GM20431 (cell line): ENCODE measurements around the gene GTPBP2.
"Not testable (repeated sequence)": the region's sequence is repeated elsewhere in the genome, so short reads cannot be mapped to it uniquely, and the experiment has no call there.

ENCODE experiments used
- in situ Hi-C: fragments of 300-500 bp; cut with MseI, MboI; formaldehyde crosslinking; loops from one replicate; pipeline ENCODE4 v1.15.0; 2020; ENCODE audit warnings: low sequenced_read_pairs; ENCODE audit not compliant: unreplicated experiment

The GTPBP2 gene

DNA sequence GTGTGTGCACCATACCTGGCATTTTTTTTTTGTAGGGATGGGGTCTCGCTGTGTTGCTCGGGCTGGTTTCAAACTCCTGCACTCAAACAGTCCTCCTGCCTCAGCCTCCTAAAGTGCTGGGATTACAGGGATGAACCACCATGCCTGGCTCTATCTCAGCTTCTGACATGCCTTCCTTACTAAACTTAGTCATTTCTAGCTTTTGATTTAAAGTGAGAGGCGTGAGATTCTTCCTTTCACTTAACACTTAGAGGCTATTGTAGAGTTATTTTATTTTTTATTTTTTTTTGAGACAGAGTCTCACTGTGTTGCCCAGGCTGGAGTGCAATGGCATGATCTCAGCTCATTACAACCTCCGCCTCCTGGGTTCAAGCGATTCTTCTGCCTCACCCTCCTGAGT lies 33.9 kb upstream of the GTPBP2 start:
- in situ Hi-C loops: loop anchor here (10.0 kb wide), 1 partner anchor 92 kb away; no protein-coding TSS in a partner anchor

DNA sequence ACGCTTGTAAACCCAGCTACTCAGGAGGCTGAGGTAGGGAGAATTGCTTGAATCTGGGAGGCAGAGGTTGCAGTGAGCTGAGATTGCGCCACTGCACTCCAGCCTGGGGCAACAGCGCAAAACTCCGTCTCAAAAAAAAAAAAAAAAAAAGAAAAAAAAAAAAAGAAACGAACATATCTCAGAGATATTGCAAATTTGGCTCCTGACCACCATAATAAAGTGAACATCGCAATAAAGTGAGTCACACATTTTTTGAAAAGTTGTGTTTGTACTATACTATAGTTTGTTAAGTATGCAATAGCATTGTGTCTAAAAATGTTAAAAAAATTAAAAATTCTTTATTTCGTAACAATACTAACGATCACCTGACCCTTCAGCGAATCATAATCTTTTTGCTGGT lies 29.1 kb upstream of the GTPBP2 start:
- in situ Hi-C loops: no loop called here

- in situ Hi-C loops: no loop called here
Observed at GRCh38 chr6:43657221-43657802, 28.2 kb upstream of the GTPBP2 start.

GRCh38 chr6:43652822-43653221 lies 23.8 kb upstream of the GTPBP2 start:
- in situ Hi-C loops: not testable (repeated sequence)

- in situ Hi-C loops: no loop called here
Observed at GRCh38 chr6:43648248-43648647, 19.2 kb upstream of the GTPBP2 start.

DNA sequence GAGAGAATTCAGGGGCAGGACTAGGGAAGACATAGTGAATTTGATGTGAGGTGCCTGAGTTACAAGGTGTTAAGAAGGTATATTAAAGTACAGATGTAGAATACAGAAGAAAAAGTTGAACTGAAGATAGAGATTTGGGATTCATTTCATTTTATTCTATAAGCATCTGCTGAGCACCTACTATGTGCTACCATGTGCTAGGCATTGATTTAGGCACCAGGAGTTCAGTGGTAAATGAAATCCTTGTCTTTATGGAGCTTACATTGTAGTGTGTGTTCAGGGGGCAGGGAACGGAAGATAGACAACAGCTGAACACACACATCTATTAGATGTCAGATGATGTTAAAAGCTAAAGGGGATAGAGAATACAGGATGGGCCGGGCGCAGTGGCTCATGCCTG lies 18.5 kb upstream of the GTPBP2 start:
- in situ Hi-C loops: no loop called here

DNA sequence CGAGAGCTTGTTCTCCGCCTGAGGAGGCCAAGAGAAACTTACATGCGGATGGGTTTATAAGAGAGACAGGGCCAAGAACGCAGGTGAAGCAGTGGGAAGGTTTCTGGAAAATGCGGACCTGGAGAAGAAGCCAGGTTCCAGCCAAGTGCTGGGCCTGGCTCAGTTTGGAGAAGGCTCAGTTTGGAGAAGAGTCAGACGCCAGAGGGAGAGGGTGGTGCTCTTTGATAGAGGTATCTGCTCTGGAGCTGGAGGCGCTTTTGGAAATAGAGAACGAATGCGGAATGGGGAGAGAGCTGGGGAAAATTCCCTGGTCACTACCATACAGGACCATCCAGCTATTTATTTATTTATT lies 16.5 kb upstream of the GTPBP2 start:
- in situ Hi-C loops: no loop called here

DNA sequence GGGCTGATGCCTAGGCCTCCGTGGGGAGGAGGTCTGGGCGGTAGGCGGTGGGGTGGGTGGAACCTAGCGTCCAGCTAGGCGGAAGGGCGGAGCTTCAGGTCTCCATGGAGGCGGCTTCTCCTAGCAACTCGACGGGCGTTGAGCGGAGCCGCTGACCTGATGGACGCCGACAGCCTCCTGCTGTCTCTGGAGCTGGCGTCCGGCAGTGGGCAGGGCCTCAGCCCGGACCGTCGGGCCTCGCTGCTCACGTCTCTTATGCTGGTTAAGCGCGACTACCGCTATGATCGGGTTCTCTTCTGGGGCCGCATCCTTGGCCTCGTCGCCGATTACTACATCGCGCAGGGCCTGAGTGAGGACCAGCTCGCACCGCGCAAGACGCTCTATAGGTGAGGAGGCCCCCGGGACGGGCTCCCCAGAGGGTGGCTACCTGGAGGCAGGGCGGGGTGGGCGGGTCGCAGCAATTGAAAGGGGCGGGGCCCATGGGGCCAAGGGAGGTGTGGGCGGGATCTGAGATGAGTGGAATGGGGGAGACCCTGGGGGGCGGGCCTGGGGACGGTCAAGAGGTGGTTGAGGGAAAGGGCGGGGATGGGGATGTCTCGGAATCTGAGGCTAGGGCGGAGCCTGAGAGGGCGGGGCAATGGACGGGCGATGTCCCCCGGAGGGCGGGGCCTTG lies 16.0 kb upstream of the GTPBP2 start, which contains the start of gene RSPH9:
TSS of gene RSPH9 (plus strand) at position 97 of the 673 bp plus-strand sequence. CDS start at position 160, 63 bp downstream.
- in situ Hi-C loops: no loop called here

DNA sequence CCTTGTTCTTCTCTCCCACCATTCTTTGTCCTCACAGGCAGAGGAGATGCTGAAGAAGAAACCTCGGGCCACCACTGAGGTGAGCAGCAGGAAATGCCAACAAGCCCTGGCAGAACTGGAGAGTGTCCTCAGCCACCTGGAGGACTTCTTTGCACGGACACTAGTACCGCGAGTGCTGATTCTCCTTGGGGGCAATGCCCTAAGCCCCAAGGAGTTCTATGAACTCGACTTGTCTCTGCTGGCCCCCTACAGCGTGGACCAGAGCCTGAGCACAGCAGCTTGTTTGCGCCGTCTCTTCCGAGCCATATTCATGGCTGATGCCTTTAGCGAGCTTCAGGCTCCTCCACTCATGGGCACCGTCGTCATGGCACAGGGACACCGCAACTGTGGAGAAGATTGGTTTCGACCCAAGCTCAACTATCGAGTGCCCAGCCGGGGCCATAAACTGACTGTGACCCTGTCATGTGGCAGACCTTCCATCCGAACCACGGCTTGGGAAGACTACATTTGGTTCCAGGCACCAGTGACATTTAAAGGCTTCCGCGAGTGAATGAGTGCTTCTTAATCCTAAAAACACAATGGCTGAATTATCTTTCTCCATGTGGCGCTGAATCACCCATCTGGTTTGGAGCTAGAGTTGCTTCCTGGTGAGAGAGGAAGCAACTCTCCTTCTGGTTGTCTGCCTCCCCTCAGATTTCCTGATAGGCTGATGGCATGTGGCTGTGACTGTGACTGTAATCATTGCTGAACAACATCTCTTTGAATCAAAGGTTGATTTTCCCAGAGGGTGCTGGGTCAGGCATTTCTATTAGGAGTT lies 11.1 kb upstream of the GTPBP2 start:
- in situ Hi-C loops: no loop called here

GRCh38 chr6:43636308-43636659 lies 7.2 kb upstream of the GTPBP2 start:
- in situ Hi-C loops: no loop called here

DNA sequence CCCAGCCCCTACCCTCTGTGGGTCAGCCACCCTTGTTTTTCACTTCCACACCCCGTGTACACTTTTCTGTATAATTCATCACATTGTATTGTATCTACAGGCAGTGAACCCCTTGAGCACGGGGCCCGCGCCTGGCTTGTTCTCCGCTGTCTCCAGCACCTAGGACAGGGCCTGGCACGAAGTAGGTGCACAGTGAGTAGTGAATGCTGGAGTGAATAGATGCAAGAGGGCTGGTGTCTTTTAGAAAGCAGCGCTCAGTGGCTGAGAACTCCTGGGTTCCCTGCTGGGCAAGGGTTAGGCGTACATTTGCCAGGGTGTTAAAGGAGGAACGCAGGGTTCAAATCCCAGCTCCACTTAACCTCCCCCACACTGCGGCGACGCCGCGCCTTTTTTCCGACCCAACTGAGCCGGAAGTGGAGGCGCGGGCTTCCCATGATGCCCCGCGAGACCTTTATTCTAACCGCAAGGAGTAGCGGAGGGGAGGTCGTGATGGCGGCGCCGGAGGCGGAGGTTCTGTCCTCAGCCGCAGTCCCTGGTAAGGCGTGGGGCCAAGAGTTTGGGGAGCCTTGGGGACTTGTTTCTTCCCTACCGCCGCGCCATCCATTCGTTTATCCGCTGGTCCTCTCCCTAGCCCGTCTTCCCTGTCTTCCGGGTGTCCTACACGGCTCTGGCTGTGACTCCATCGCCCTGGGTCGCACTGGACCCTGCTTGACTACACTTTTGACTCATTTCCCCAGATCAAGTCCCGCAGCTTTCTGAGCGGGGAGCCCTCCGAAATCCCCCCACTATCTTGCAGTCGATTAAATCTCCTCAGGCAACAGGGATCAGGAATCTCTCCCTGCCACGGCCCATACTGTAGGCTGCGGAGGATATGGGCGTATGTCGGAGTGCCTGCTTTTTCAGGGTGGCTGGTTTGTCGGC lies 6.6 kb upstream of the GTPBP2 start, which contains the start of gene MAD2L1BP:
TSS of gene MAD2L1BP (plus strand) at position 454 of the 921 bp plus-strand sequence. CDS start at position 490, 36 bp downstream.
- in situ Hi-C loops: no loop called here

- in situ Hi-C loops: no loop called here
Observed at GRCh38 chr6:43634702-43635303, 5.7 kb upstream of the GTPBP2 start.

GRCh38 chr6:43633002-43633401 lies 3.9 kb upstream of the GTPBP2 start:
- in situ Hi-C loops: not testable (repeated sequence)

- in situ Hi-C loops: no loop called here
Observed at GRCh38 chr6:43630980-43631619, 2.0 kb upstream of the GTPBP2 start.

DNA sequence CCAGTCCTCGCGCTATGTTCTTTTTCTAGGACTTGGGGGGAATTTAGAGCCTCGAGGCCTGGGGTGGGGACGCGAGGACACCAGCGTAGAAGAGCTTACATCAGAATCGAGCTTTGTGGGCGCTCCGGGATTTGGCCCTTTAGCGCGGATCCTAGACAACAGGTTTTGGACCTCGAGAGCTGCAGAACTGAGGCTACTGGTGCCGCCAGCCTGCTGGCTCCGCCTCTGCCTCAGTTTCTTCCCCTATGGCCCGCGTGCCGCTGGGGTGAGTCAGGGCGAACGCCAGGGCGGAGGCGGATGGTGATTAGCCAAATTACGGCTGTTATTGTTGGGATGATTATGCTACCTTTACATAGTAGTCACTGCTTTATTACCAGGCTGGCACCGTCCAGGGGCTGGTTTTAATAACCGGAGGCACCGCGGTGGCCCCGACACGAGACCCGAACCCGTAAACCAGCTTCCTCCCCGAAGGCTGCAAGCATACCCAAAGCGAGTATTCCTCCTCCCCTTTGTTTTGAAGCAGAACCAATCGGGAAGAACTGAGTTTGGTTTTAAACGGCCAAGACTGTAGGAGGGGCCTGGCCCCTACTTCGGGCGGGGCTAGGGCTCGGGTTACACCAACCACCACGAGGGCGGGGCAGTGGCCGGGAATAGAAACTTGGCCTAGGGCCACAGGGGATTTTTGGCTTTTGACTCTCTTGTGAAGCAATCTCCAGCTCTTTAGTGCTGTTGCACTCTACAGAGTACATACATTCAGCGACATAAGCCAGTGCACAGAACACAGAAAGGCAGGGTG lies 639 bp upstream of the GTPBP2 start:
- in situ Hi-C loops: no loop called here

- in situ Hi-C loops: no loop called here
Observed at GRCh38 chr6:43628393-43629103, 516 bp downstream of the GTPBP2 start.

GRCh38 chr6:43627008-43627825 lies 1.8 kb downstream of the GTPBP2 start:
- in situ Hi-C loops: no loop called here
